NCI-H146 (cell line): Measurements from ENCODE around the gene CCNB1.
A peak's percentile ranks its signal among the peaks of the same experiment; 100 is the strongest.
"Not testable (repeated sequence)": the region's sequence is repeated elsewhere in the genome, so short reads cannot be mapped to it uniquely, and the experiment has no call there.

Experiments used
- DNase-seq: peaks from one replicate; lab custom pipeline; 2025; lab: John Stamatoyannopoulos, UW

CCNB1 gene

GRCh38 chr5:69166686-69167492 is at the start of gene CCNB1:
Gene CCNB1 (plus strand): TSS chr5:69167150. CDS start chr5:69167263, 113 bp downstream.
- peak; percentile 99 for DNase-seq

- no peak for DNase-seq
Observed at GRCh38 chr5:69129413-69129812, 37.5 kb upstream of the CCNB1 start.

GRCh38 chr5:69130241-69130640 is 36.7 kb upstream of the CCNB1 start:
- DNase-seq: no peak

- no peak for DNase-seq
Observed at GRCh38 chr5:69131304-69131703, 35.6 kb upstream of the CCNB1 start.

- no peak for DNase-seq
Observed at GRCh38 chr5:69134126-69134525, 32.8 kb upstream of the CCNB1 start.

- no peak for DNase-seq
Observed at GRCh38 chr5:69136293-69136692, 30.7 kb upstream of the CCNB1 start.

- DNase-seq: not testable (repeated sequence)
Observed at GRCh38 chr5:69137208-69137607, 29.7 kb upstream of the CCNB1 start.

- DNase-seq: no peak
Observed at GRCh38 chr5:69137807-69138206, 29.1 kb upstream of the CCNB1 start.

- no peak for DNase-seq
Observed at GRCh38 chr5:69138766-69139165, 28.2 kb upstream of the CCNB1 start.

- DNase-seq: not testable (repeated sequence)
Observed at GRCh38 chr5:69140239-69140638, 26.7 kb upstream of the CCNB1 start.

GRCh38 chr5:69140827-69141226 is 26.1 kb upstream of the CCNB1 start:
- DNase-seq: no peak

GRCh38 chr5:69148576-69148975 is 18.4 kb upstream of the CCNB1 start:
- DNase-seq: not testable (repeated sequence)

- no peak for DNase-seq
Observed at GRCh38 chr5:69148981-69149675, 17.8 kb upstream of the CCNB1 start.

GRCh38 chr5:69149676-69150010 is 17.3 kb upstream of the CCNB1 start:
- DNase-seq: no peak

- no peak for DNase-seq
Observed at GRCh38 chr5:69152731-69153130, 14.2 kb upstream of the CCNB1 start.

- no peak for DNase-seq
Observed at GRCh38 chr5:69156456-69156855, 10.5 kb upstream of the CCNB1 start.

GRCh38 chr5:69158039-69158438 is 8.9 kb upstream of the CCNB1 start:
- no peak for DNase-seq

- peak; percentile 80 for DNase-seq
Observed at GRCh38 chr5:69160651-69161050, 6.3 kb upstream of the CCNB1 start.

- DNase-seq: peak; percentile 25
Observed at GRCh38 chr5:69167493-69167855, 524 bp downstream of the CCNB1 start.

- no peak for DNase-seq
Observed at GRCh38 chr5:69167929-69168328, 979 bp downstream of the CCNB1 start.

- no peak for DNase-seq
Observed at GRCh38 chr5:69170495-69170894, 3.5 kb downstream of the CCNB1 start.

GRCh38 chr5:69170969-69171368 is 4.0 kb downstream of the CCNB1 start:
- DNase-seq: no peak

- not testable (repeated sequence) for DNase-seq
Observed at GRCh38 chr5:69181659-69182293, 14.8 kb downstream of the CCNB1 start.
